H1 (cell line): ENCODE data around the gene MAN1A2. TPM values are rescaled to one million over a fixed set of nuclear protein-coding genes. Genes with fewer than 3 reads are reported as not detected.

Source experiments
- CTCF ChIA-PET: fragments of 300-600 bp; sonication (Branson Sonifier 250); formaldehyde crosslinking; loops from one replicate; lab custom pipeline; 2021; ENCODE audit not compliant: partially characterized antibody; lab: Charles Lee
- POLR2A ChIA-PET: fragments of 300-600 bp; sonication (Branson Sonifier 250); formaldehyde crosslinking; loops from one replicate; lab custom pipeline; 2021; ENCODE audit warnings: inconsistent platforms; ENCODE audit not compliant: partially characterized antibody; lab: Charles Lee
- DNase-seq, 2 experiments: peaks; one replicate each; pipeline versions ENCODE4 v3.0.0 to v3.0.0-alpha.2; 2010 to 2022; ENCODE audit warnings: low spot score in 2 of 2, low read depth in 1 of 2, mixed read lengths in 1 of 2
- FAIRE-seq: peaks from 2 replicates; lab custom pipeline; 2011; peaks lifted over from hg19 to GRCh38; lab: Jason Lieb, UNC
- H2AFZ ChIP-seq: 2 replicates; pipeline ENCODE4 v1.8.1; 2012; ENCODE audit warnings: low read length, inconsistent platforms
- H2AK5ac ChIP-seq: 2 replicates; pipeline ENCODE4 v1.6.1; 2013; ENCODE audit warnings: low read depth, low read length
- H2BK120ac ChIP-seq: replicated peaks from 2 replicates; pipeline ENCODE3; 2013; ENCODE audit warnings: low read depth, low read length, inconsistent platforms
- H2BK12ac ChIP-seq: 2 replicates; pipeline ENCODE4 v1.6.1; 2013; ENCODE audit warnings: low read depth, low read length
- H2BK15ac ChIP-seq: 2 replicates; pipeline ENCODE4 v1.6.1; 2013; ENCODE audit warnings: low read length
- H2BK20ac ChIP-seq: 2 replicates; pipeline ENCODE4 v1.6.1; 2013; ENCODE audit warnings: low read length
- H2BK5ac ChIP-seq: 2 replicates; pipeline ENCODE4 v1.6.1; 2013; ENCODE audit warnings: low read depth, low read length
- H3K14ac ChIP-seq: 2 replicates; pipeline ENCODE4 v1.6.1; 2013; ENCODE audit warnings: inconsistent platforms; ENCODE audit not compliant: insufficient read length
- H3K18ac ChIP-seq: 2 replicates; pipeline ENCODE4 v1.6.1; 2013; ENCODE audit warnings: low read length; ENCODE audit errors: extremely low read depth
- H3K23ac ChIP-seq: 2 replicates; pipeline ENCODE4 v1.6.1; 2013; ENCODE audit warnings: inconsistent platforms; ENCODE audit not compliant: insufficient read length
- H3K23me2 ChIP-seq: 2 replicates; pipeline ENCODE4 v1.6.1; 2013; ENCODE audit warnings: low read depth, low read length
- H3K27ac ChIP-seq: 2 replicates; pipeline ENCODE4 v1.6.1; 2011; ENCODE audit warnings: low read depth, low read length, inconsistent platforms
- H3K27me3 ChIP-seq, 4 experiments: replicated peaks in 1 of 4; 1 replicate in 1 of 4; 2 replicates in 3 of 4; pipeline versions ENCODE4 v1.6.1 to v1.8.1; 2011 to 2013; ENCODE audit warnings: low read length in 3 of 4, mild to moderate bottlenecking in 3 of 4, inconsistent platforms in 2 of 4, mixed read lengths in 2 of 4, moderate library complexity in 1 of 4; ENCODE audit not compliant: control insufficient read depth in 3 of 4, insufficient read depth in 3 of 4; ENCODE audit errors: extremely low read depth in 1 of 4
- H3K36me3 ChIP-seq, 4 experiments: 2 replicates each; pipeline versions ENCODE4 v1.6.1 to v1.8.1; 2011 to 2013; ENCODE audit warnings: mild to moderate bottlenecking in 4 of 4, low read length in 3 of 4, moderate library complexity in 2 of 4, control low read depth in 1 of 4, inconsistent platforms in 1 of 4; ENCODE audit not compliant: insufficient read depth in 4 of 4, control insufficient read depth in 2 of 4
- H3K4ac ChIP-seq: replicated peaks from 2 replicates; pipeline ENCODE3; 2013; ENCODE audit warnings: low read length, low read depth, mixed read lengths, inconsistent platforms; ENCODE audit not compliant: insufficient read length
- H3K4me1 ChIP-seq, 4 experiments: replicated peaks in 1 of 4; 1 replicate in 1 of 4; 2 replicates in 3 of 4; pipeline versions ENCODE4 v1.6.1 to v1.8.1; 2011 to 2013; ENCODE audit warnings: low read length in 3 of 4, inconsistent platforms in 2 of 4, mixed read lengths in 1 of 4; ENCODE audit not compliant: insufficient read depth in 4 of 4, control insufficient read depth in 3 of 4
- H3K4me2 ChIP-seq, 2 experiments: 2 replicates each; pipeline versions ENCODE4 v1.6.1 to v1.8.1; 2011 to 2013; ENCODE audit warnings: low read depth in 2 of 2, low read length in 2 of 2, control low read depth in 1 of 2, inconsistent platforms in 1 of 2, mild to moderate bottlenecking in 1 of 2; ENCODE audit not compliant: insufficient read depth in 1 of 2
- H3K4me3 ChIP-seq, 4 experiments: fragments of 200-600, 300-600 bp in 1 of 4; sonication (generic), shearing (Covaris generic), sonication (Bioruptor Twin) in 1 of 4; 2 replicates each; pipeline versions ENCODE4 v1.5.1 to v1.8.1; 2011 to 2016; ENCODE audit warnings: low read length in 4 of 4, low read depth in 3 of 4, control low read depth in 2 of 4, inconsistent platforms in 2 of 4, mild to moderate bottlenecking in 2 of 4, mixed read lengths in 1 of 4, moderate library complexity in 1 of 4; ENCODE audit not compliant: insufficient read depth in 2 of 4; ENCODE audit errors: extremely low read depth in 1 of 4
- H3K56ac ChIP-seq: replicated peaks from 2 replicates; pipeline ENCODE3; 2013; ENCODE audit warnings: low read depth, mild to moderate bottlenecking, mixed read lengths, low read length, inconsistent platforms; ENCODE audit not compliant: insufficient read length
- H3K79me1 ChIP-seq: 2 replicates; pipeline ENCODE4 v1.6.1; 2013; ENCODE audit warnings: low read depth, low read length, control low read depth
- H3K79me2 ChIP-seq, 2 experiments: 2 replicates each; pipeline versions ENCODE4 v1.6.1 to v1.8.1; 2012 to 2013; ENCODE audit warnings: low read length in 2 of 2, mild to moderate bottlenecking in 2 of 2, inconsistent platforms in 1 of 2; ENCODE audit not compliant: insufficient read depth in 2 of 2, control insufficient read depth in 1 of 2
- H3K9ac ChIP-seq, 4 experiments: replicated peaks in 1 of 4; 1 replicate in 1 of 4; 2 replicates in 3 of 4; pipeline versions ENCODE4 v1.6.1 to v1.8.1; 2011 to 2013; ENCODE audit warnings: low read depth in 3 of 4, low read length in 3 of 4, control low read depth in 2 of 4, mild to moderate bottlenecking in 2 of 4, moderate library complexity in 2 of 4, inconsistent platforms in 1 of 4; ENCODE audit errors: extremely low read depth in 1 of 4
- H3K9me3 ChIP-seq, 2 experiments: 2 replicates each; pipeline versions ENCODE4 v1.6.1 to v1.8.1; 2012 to 2013; ENCODE audit warnings: mild to moderate bottlenecking in 2 of 2, moderate library complexity in 2 of 2, control low read depth in 1 of 2, inconsistent platforms in 1 of 2, low read depth in 1 of 2, low read length in 1 of 2, mixed read lengths in 1 of 2; ENCODE audit not compliant: insufficient read depth in 2 of 2
- H4K20me1 ChIP-seq, 2 experiments: replicated peaks in 1 of 2; 2 replicates each; pipeline versions ENCODE3 to v1.8.1; 2011 to 2013; ENCODE audit warnings: inconsistent platforms in 2 of 2, low read length in 2 of 2, mild to moderate bottlenecking in 1 of 2; ENCODE audit not compliant: insufficient read depth in 2 of 2, control insufficient read depth in 1 of 2
- H4K5ac ChIP-seq: 2 replicates; pipeline ENCODE4 v1.6.1; 2013; ENCODE audit warnings: low read length, low read depth, mixed read lengths, inconsistent platforms; ENCODE audit not compliant: insufficient read length
- H4K8ac ChIP-seq: 2 replicates; pipeline ENCODE4 v1.8.0; 2013; ENCODE audit warnings: mild to moderate bottlenecking, moderate library complexity, low read length, inconsistent platforms; ENCODE audit not compliant: insufficient read depth; ENCODE audit errors: extremely low read depth
- H4K91ac ChIP-seq: replicated peaks from 2 replicates; pipeline ENCODE3; 2013; ENCODE audit warnings: low read length, mixed read lengths, inconsistent platforms; ENCODE audit not compliant: insufficient read length
- KDM5A ChIP-seq: fragments of 200-600 bp; IDR thresholded peaks from 2 replicates; pipeline ENCODE4 v1.7.1; 2012; ENCODE audit warnings: mild to moderate bottlenecking, low read length, inconsistent platforms, mixed read lengths
- RBBP5 ChIP-seq: IDR thresholded peaks from 2 replicates; pipeline ENCODE4 v1.7.1; 2012; ENCODE audit warnings: low read depth, mild to moderate bottlenecking, inconsistent platforms, low read length, moderate library complexity, borderline replicate concordance
- SIX5 ChIP-seq: IDR thresholded peaks from 2 replicates; pipeline ENCODE4 v1.6.1; 2011; ENCODE audit warnings: mild to moderate bottlenecking, low read depth, low read length
- WGBS, 2 experiments: shearing (Covaris generic) in 1 of 2; methylation state at CpG; one replicate each; pipeline versions ENCODE4 v1.1.6 to v1.1.7; 2013 to 2015; ENCODE audit warnings: low lambda C conversion rate in 2 of 2, mixed read lengths in 2 of 2, inconsistent platforms in 1 of 2, low coverage in 1 of 2, missing lambda C conversion rate in 1 of 2; ENCODE audit not compliant: insufficient replicate concordance in 2 of 2, insufficient coverage in 1 of 2, insufficient read length in 1 of 2; ENCODE audit errors: extremely low coverage in 1 of 2, missing lambda C conversion rate in 1 of 2; 5-methylcytosine and 5-hydroxymethylcytosine counted together
- polyA plus RNA-seq, 7 experiments: library from polyadenylated mRNA; depleted of rRNA in 3 of 7; stranded (reverse) in 5 of 7; unstranded in 2 of 7; fragments of >200 nt in 5 of 7; fragments of 200-250 nt in 2 of 7; gene quantifications; 1 replicate in 5 of 7; 2 replicates in 1 of 7; 4 replicates in 1 of 7; pipeline versions ENCODE4 v1.2.1 to v1.2.3, GENCODE V29; 2011 to 2013; ENCODE audit warnings: missing spikeins in 2 of 7, mixed read lengths in 2 of 7
- total RNA-seq: library from RNA; stranded (reverse); fragmentation: NEBNext Ultra II Directional; extraction: Animal tissue kit (Norgen Biotek cat#: 25700); gene quantifications from 2 replicates; pipeline ENCODE4 v1.2.1, GENCODE V29; 2021

Gene MAN1A2
- total and polyA plus RNA-seq, 2 of the 8 experiments (the other 6 are each of a cell fraction or from before 2014, with no cell fraction given) = 5.5 to 18.8 TPM

DNA sequence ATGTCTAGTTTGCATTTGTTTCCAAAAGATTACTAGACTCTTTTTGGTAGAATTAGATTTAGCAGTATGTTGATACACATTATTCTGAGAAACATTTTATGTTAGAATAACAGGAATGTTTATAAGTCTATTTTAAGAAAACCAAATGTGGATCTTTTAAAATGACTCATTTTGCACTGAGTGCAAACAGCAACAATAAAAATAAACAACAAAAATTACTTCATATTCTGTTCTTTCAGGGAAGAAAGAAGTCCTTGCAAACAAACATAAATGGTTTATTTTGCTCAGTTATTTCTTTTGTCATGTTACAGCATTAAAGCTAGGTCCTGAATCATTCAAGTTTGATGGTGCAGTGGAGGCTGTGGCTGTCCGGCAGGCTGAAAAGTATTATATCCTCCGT is 131.8 kb downstream of the MAN1A2 start:
- no peak overlapping the region for H3K27ac ChIP-seq
- no peak overlapping the region for H2AFZ ChIP-seq
- WGBS, 2 experiments = 100% methylated on average over 2 of the region's 2 CpGs; no CpG with 5 or more reads in 1 of the 2 experiments
- POLR2A ChIA-PET = interaction anchor here (0.5 kb wide), 1 partner anchor 29 kb away, joined by 3 read pairs; no protein-coding TSS in a partner anchor
- H4K20me1 ChIP-seq = no peaks in the 10 kb centered on the region
- H3K79me1 ChIP-seq = no peaks in the 10 kb centered on the region
- H2BK20ac ChIP-seq = no peak overlapping the region
- H2BK12ac ChIP-seq = no peak overlapping the region
- DNase-seq (no peak), FAIRE-seq (no peak)
- no peak overlapping the region for H2BK15ac ChIP-seq
- no peak overlapping the region for H2AK5ac ChIP-seq
- H2BK120ac ChIP-seq = no peak overlapping the region
- H3K18ac ChIP-seq = no peak overlapping the region
- no peak overlapping the region for H3K14ac ChIP-seq
- no peak overlapping the region for H4K8ac ChIP-seq
- H3K36me3 ChIP-seq = no peaks in the 10 kb centered on the region
- no peak for TF ChIP-seq RBBP5
- no peak for TF ChIP-seq SIX5
- TF ChIP-seq KDM5A = no peak
- no peak overlapping the region for H3K4me2 ChIP-seq
- no peak overlapping the region for H3K4ac ChIP-seq
- no peak overlapping the region for H3K9ac ChIP-seq
- H3K23me2 ChIP-seq = no peaks in the 10 kb centered on the region
- no peak overlapping the region for H2BK5ac ChIP-seq
- H3K4me3 ChIP-seq = no peak overlapping the region
- CTCF ChIA-PET = interaction anchor here (1.1 kb wide), 1 partner anchor 15 kb away, joined by 4 read pairs; no protein-coding TSS in a partner anchor
- H3K4me1 ChIP-seq = 0 out of 7 replicates have a peak, but pooled peaks cover 0 to 2% (median 0%) of the 10 kb centered on the region in 4 experiments
- no peak overlapping the region for H3K23ac ChIP-seq
- no peaks in the 10 kb centered on the region for H3K79me2 ChIP-seq
- no peak overlapping the region for H4K91ac ChIP-seq
- no peaks in the 10 kb centered on the region for H3K9me3 ChIP-seq
- no peak overlapping the region for H3K56ac ChIP-seq
- no peak overlapping the region for H4K5ac ChIP-seq
- H3K27me3 ChIP-seq = no peaks in the 10 kb centered on the region
